ENCODE results near the gene CA4. TPM values are rescaled to one million over a fixed set of nuclear protein-coding genes. Genes with fewer than 3 reads are reported as not detected.
"Not testable (repeated sequence)": the region's sequence is repeated elsewhere in the genome, so short reads cannot be mapped to it uniquely, and the experiment has no call there.

CA4 gene
- polyA plus RNA-seq, 1 donor from 2014 or later = not detected

GRCh38 chr17:60198630-60199029, 48.9 kb downstream of the CA4 start:
- not testable (repeated sequence) for H3K4me3 ChIP-seq (ENCODE audit: low read length); H3K79me2 ChIP-seq (replicated peaks; ENCODE audit: insufficient read depth, low read length); H3K4me2 ChIP-seq (ENCODE audit: low read length); H4K20me1 ChIP-seq (ENCODE audit: insufficient read depth); H3F3A ChIP-seq (ENCODE audit: insufficient read depth, low read length, poor library complexity, severe bottlenecking); H3K9ac ChIP-seq (ENCODE audit: low read length); H3K9me3 ChIP-seq (ENCODE audit: low read length); H3K27me3 ChIP-seq (ENCODE audit: insufficient read depth, low read depth, low read length); H3K27ac ChIP-seq (ENCODE audit: low read length); H2AFZ ChIP-seq (ENCODE audit: low read depth, low read length); H3K36me3 ChIP-seq (ENCODE audit: insufficient read depth, low read length); H3K9me2 ChIP-seq (ENCODE audit: insufficient read depth, low read length)

DNA sequence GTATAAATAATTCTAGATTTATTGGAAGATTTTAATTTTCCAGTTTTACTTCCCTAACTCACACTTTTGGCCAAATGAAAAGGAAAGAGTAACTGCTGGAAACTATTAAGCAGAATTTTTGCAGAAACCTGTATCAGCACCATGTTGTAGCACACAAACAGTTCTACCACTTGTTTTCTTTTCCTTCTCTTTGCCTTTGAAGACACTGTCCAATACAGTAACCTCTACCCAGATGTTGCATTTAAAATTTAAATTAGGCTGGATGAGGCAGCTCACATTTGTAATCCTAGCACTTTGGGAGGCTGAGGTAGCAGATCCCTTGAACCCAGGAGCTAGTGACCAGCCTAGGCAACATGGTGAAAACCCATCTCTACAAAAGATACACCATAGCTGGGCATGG, 56.0 kb downstream of the CA4 start:
- not testable (repeated sequence) for H3K27ac ChIP-seq (ENCODE audit: low read length); H2AFZ ChIP-seq (ENCODE audit: low read depth, low read length); H3K4me2 ChIP-seq (ENCODE audit: low read length); H3K36me3 ChIP-seq (ENCODE audit: insufficient read depth, low read length); H3K9me2 ChIP-seq (ENCODE audit: insufficient read depth, low read length); H3K79me2 ChIP-seq (replicated peaks; ENCODE audit: insufficient read depth, low read length); H3K9me3 ChIP-seq (ENCODE audit: low read length); H3K4me3 ChIP-seq (ENCODE audit: low read length); H3K27me3 ChIP-seq (ENCODE audit: insufficient read depth, low read depth, low read length); H3K9ac ChIP-seq (ENCODE audit: low read length); H4K20me1 ChIP-seq (ENCODE audit: insufficient read depth); H3F3A ChIP-seq (ENCODE audit: insufficient read depth, low read length, poor library complexity, severe bottlenecking)

GRCh38 chr17:60208302-60208701, 58.5 kb downstream of the CA4 start:
- not testable (repeated sequence) for H2AFZ ChIP-seq (ENCODE audit: low read depth, low read length); H3K4me2 ChIP-seq (ENCODE audit: low read length); H3K9me3 ChIP-seq (ENCODE audit: low read length); H3F3A ChIP-seq (ENCODE audit: insufficient read depth, low read length, poor library complexity, severe bottlenecking); H3K36me3 ChIP-seq (ENCODE audit: insufficient read depth, low read length); H3K9ac ChIP-seq (ENCODE audit: low read length); H3K9me2 ChIP-seq (ENCODE audit: insufficient read depth, low read length); H3K4me3 ChIP-seq (ENCODE audit: low read length); H3K27ac ChIP-seq (ENCODE audit: low read length); H4K20me1 ChIP-seq (ENCODE audit: insufficient read depth); H3K79me2 ChIP-seq (replicated peaks; ENCODE audit: insufficient read depth, low read length); H3K27me3 ChIP-seq (ENCODE audit: insufficient read depth, low read depth, low read length)

Other genes with a start within 250 kb of the CA4 start
- gene RNFT1, start 185.2 kb upstream of the CA4 start, polyA plus RNA-seq = 86.9 and 101 TPM in 2 replicates
- 24.8 and 26.9 TPM in 2 replicates for gene HEATR6, start 71.1 kb upstream of the CA4 start, polyA plus RNA-seq
- 25.7 and 27.7 TPM in 2 replicates for gene USP32, start 242.2 kb downstream of the CA4 start, polyA plus RNA-seq